Keratinocyte (primary cell): ENCODE data around the gene ARMC6.

Experiments
- EZH2 ChIP-seq: IDR thresholded peaks from one replicate; pipeline ENCODE4 v1.6.1; 2012; ENCODE audit warnings: inconsistent platforms, mild to moderate bottlenecking, low read length, moderate library complexity
- TF ChIP-seq, protein P1 (sequence below), 3 experiments: IDR thresholded peaks in 1 of 3; conservative IDR thresholded peaks in 1 of 3; optimal IDR thresholded peaks in 1 of 3; 2 replicates in 2 of 3; 3 replicates in 1 of 3; pipeline versions ENCODE3 to v1.5.1; 2011; ENCODE audit warnings: low read length in 3 of 3, mild to moderate bottlenecking in 3 of 3, moderate library complexity in 2 of 3, control low read depth in 1 of 3, inconsistent platforms in 1 of 3; ENCODE audit not compliant: insufficient read depth in 2 of 3; ENCODE audit errors: extremely low read depth in 1 of 3

DNA sequence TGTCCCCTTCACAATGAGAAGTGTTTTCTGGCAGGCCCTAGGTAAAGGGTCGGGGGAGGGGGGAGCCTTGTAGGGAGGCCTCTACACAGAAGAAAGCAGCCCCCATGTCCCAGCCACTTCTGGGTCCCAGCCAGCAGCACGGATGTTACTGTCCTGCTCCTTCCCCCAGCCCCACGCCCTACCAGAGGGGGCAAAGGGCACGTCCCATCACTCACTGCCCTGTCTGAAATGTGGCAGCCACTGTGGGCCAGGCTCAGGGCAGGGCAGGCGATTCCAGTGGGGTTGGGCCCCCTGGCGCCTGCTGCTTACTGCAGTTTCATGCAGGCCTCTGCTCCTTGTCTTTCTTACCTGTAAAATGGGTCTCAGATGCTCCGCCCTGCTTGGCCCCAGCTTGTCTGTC, 24.3 kb downstream of the ARMC6 start:
- TF ChIP-seq, protein P1, sequence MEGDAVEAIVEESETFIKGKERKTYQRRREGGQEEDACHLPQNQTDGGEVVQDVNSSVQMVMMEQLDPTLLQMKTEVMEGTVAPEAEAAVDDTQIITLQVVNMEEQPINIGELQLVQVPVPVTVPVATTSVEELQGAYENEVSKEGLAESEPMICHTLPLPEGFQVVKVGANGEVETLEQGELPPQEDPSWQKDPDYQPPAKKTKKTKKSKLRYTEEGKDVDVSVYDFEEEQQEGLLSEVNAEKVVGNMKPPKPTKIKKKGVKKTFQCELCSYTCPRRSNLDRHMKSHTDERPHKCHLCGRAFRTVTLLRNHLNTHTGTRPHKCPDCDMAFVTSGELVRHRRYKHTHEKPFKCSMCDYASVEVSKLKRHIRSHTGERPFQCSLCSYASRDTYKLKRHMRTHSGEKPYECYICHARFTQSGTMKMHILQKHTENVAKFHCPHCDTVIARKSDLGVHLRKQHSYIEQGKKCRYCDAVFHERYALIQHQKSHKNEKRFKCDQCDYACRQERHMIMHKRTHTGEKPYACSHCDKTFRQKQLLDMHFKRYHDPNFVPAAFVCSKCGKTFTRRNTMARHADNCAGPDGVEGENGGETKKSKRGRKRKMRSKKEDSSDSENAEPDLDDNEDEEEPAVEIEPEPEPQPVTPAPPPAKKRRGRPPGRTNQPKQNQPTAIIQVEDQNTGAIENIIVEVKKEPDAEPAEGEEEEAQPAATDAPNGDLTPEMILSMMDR (optimal IDR thresholded peaks at IDR 0.05 in 1 of 3, IDR thresholded peaks at IDR 0.05 in 1 of 3, conservative IDR thresholded peaks at IDR 0.05 in 1 of 3; ENCODE audit: extremely low read depth in 1 of 3, insufficient read depth in 2 of 3, low read length in 3 of 3), result no peak
- TF ChIP-seq EZH2, result no peak
